CD14-positive monocyte (primary cell): Measurements from ENCODE around the gene MPV17L2. TPM values are rescaled to one million over a fixed set of nuclear protein-coding genes. Genes with fewer than 3 reads are reported as not detected.

ENCODE experiments used
- DNase-seq, 3 donors: peaks; one replicate each; pipeline ENCODE4 v3.0.0-alpha.2; 2011 to 2022
- H2AFZ ChIP-seq: 2 replicates; pipeline ENCODE4 v1.6.0; 2012; ENCODE audit warnings: mild to moderate bottlenecking, low read depth, low read length, inconsistent platforms; ENCODE audit not compliant: insufficient read depth, poor library complexity, severe bottlenecking
- H3K27ac ChIP-seq, 2 donors: 1 replicate in 1 of 2; 2 replicates in 1 of 2; pipeline ENCODE4 v1.5.1; 2012 to 2013; ENCODE audit warnings: low read length in 2 of 2, control low read depth in 1 of 2, inconsistent platforms in 1 of 2, low read depth in 1 of 2, mild to moderate bottlenecking in 1 of 2
- H3K27me3 ChIP-seq, 2 donors: one replicate each; pipeline versions ENCODE4 v1.6.0 to v1.6.1; 2011 to 2013; ENCODE audit warnings: low read length in 2 of 2; ENCODE audit not compliant: control insufficient read depth in 2 of 2, insufficient read depth in 2 of 2
- H3K36me3 ChIP-seq, 2 donors: replicated peaks in 1 of 2; 1 replicate in 1 of 2; 2 replicates in 1 of 2; pipeline versions ENCODE4 v1.5.1 to v1.6.1; 2012 to 2013; ENCODE audit warnings: low read length in 2 of 2, control low read depth in 1 of 2, inconsistent platforms in 1 of 2, mild to moderate bottlenecking in 1 of 2; ENCODE audit not compliant: insufficient read depth in 2 of 2, control insufficient read depth in 1 of 2
- H3K4me1 ChIP-seq, 2 donors: 1 replicate in 1 of 2; 2 replicates in 1 of 2; pipeline versions ENCODE4 v1.5.1 to v1.6.1; 2012 to 2013; ENCODE audit warnings: low read length in 2 of 2, control low read depth in 1 of 2, inconsistent platforms in 1 of 2, mild to moderate bottlenecking in 1 of 2, moderate library complexity in 1 of 2; ENCODE audit not compliant: insufficient read depth in 2 of 2, control insufficient read depth in 1 of 2
- H3K4me2 ChIP-seq: replicated peaks from 2 replicates; pipeline ENCODE3; 2012; ENCODE audit warnings: low read length, moderate library complexity, mild to moderate bottlenecking; ENCODE audit not compliant: poor library complexity, severe bottlenecking; ENCODE audit errors: extremely low read depth
- H3K4me3 ChIP-seq, 3 experiments: fragments of 200-600 bp in 1 of 3; sonication (generic) in 1 of 3; replicated peaks in 1 of 3; 1 replicate in 2 of 3; 2 replicates in 1 of 3; pipeline ENCODE4 v1.5.1; 2011 to 2013; ENCODE audit warnings: low read length in 3 of 3, mild to moderate bottlenecking in 3 of 3, control low read depth in 2 of 3, low read depth in 2 of 3, inconsistent platforms in 1 of 3, moderate library complexity in 1 of 3
- H3K79me2 ChIP-seq: 2 replicates; pipeline ENCODE4 v1.6.0; 2012; ENCODE audit warnings: mild to moderate bottlenecking, control low read depth, inconsistent platforms, low read length, moderate library complexity; ENCODE audit not compliant: insufficient read depth
- H3K9ac ChIP-seq: 2 replicates; pipeline ENCODE4 v1.6.0; 2017; ENCODE audit warnings: low read length, mild to moderate bottlenecking; ENCODE audit not compliant: insufficient read depth, poor library complexity, severe bottlenecking
- H3K9me3 ChIP-seq, 2 donors: replicated peaks in 1 of 2; 1 replicate in 1 of 2; 2 replicates in 1 of 2; pipeline versions ENCODE4 v1.5.1 to v1.6.1; 2012 to 2013; ENCODE audit warnings: low read length in 2 of 2, control low read depth in 1 of 2; ENCODE audit not compliant: control insufficient read depth in 1 of 2, insufficient read depth in 1 of 2
- H4K20me1 ChIP-seq: 2 replicates; pipeline ENCODE4 v1.6.0; 2012; ENCODE audit warnings: mild to moderate bottlenecking, low read length, control low read depth, moderate library complexity; ENCODE audit not compliant: insufficient read depth
- H3K27ac Mint-ChIP-seq, 7 donors: one replicate each; pipeline ENCODE4 v1.8.0; 2020; ENCODE audit warnings: mild to moderate bottlenecking in 7 of 7, mixed read lengths in 7 of 7, moderate library complexity in 6 of 7, inconsistent platforms in 2 of 7
- H3K27me3 Mint-ChIP-seq, 3 donors: one replicate each; pipeline ENCODE4 v1.8.0; 2021 to 2022; ENCODE audit warnings: low read depth in 3 of 3, mild to moderate bottlenecking in 3 of 3, mixed read lengths in 3 of 3, moderate library complexity in 3 of 3, inconsistent platforms in 1 of 3
- H3K36me3 Mint-ChIP-seq, 2 donors: one replicate each; pipeline ENCODE4 v1.8.0; 2020; ENCODE audit warnings: mixed read lengths in 2 of 2, inconsistent platforms in 1 of 2, mild to moderate bottlenecking in 1 of 2
- H3K4me1 Mint-ChIP-seq: one replicate; pipeline ENCODE4 v1.8.0; 2020; ENCODE audit warnings: mild to moderate bottlenecking, mixed read lengths
- H3K4me3 Mint-ChIP-seq, 2 donors: one replicate each; pipeline ENCODE4 v1.8.0; 2020; ENCODE audit warnings: mild to moderate bottlenecking in 2 of 2, mixed read lengths in 2 of 2, moderate library complexity in 1 of 2
- H3K9me3 Mint-ChIP-seq, 7 donors: one replicate each; pipeline ENCODE4 v1.8.0; 2020 to 2022; ENCODE audit warnings: mixed read lengths in 7 of 7, mild to moderate bottlenecking in 6 of 7, moderate library complexity in 6 of 7, inconsistent platforms in 2 of 7
- CTCF ChIP-seq: fragments of 200-600 bp; IDR thresholded peaks from one replicate; pipeline ENCODE4 v1.8.0; 2022; ENCODE audit warnings: antibody characterized with exemption, mild to moderate bottlenecking
- WGBS: methylation state at CpG from one replicate; pipeline ENCODE4 v1.1.5; 2013; ENCODE audit warnings: missing lambda C conversion rate; ENCODE audit not compliant: insufficient coverage; 5-methylcytosine and 5-hydroxymethylcytosine counted together
- intact Hi-C, 2 donors: fragments of 100-400 bp; cut with micrococcal nuclease; formaldehyde crosslinking; loops; one replicate each; pipeline versions ENCODE4 v1.15.0 to v1.15.1; 2023
- polyA plus RNA-seq, 3 donors: library from polyadenylated mRNA; depleted of rRNA in 1 of 3; unstranded in 2 of 3; stranded (reverse) in 1 of 3; fragments of 300-500 nt in 2 of 3; fragments of >200 nt in 1 of 3; fragmentation: Illumina TruSeq in 2 of 3; gene quantifications; 1 replicate in 2 of 3; 2 replicates in 1 of 3; pipeline ENCODE4 v1.2.3, GENCODE V29; 2012 to 2021

Gene MPV17L2
- polyA plus RNA-seq, 3 donors: 14.3 to 20.2 (median 15.0) TPM

- no peak for DNase-seq
- no peak overlapping the region for H3K4me2 ChIP-seq
- no peak overlapping the region for H2AFZ ChIP-seq
- WGBS: no CpG with 5 or more reads among the region's 3 CpGs
- H3K9ac ChIP-seq: no peak overlapping the region
- peaks cover 0 to under 1% of the 10 kb centered on the region in 2 donors for H3K4me1 ChIP-seq
- H4K20me1 ChIP-seq: no peaks in the 10 kb centered on the region
- no peaks in the 10 kb centered on the region for H3K79me2 ChIP-seq
- Mint-ChIP-seq H3K4me3 (peak overlapping the region in 1 of 2 donors; percentile 27), H3K4me1 (peaks cover 5% of the 10 kb centered on the region), H3K27ac (no peak overlapping the region), H3K36me3 (no peaks in the 10 kb centered on the region), H3K27me3 (peaks cover 29 to 44% (median 39%) of the 10 kb centered on the region in 3 donors), H3K9me3 (peaks cover 0 to 9% (median 0%) of the 10 kb centered on the region in 7 donors)
- H3K4me3 ChIP-seq: no peak overlapping the region
- peaks cover 0 to 4% of the 10 kb centered on the region in 2 donors for H3K9me3 ChIP-seq
- H3K36me3 ChIP-seq: no peaks in the 10 kb centered on the region
- H3K27me3 ChIP-seq: peaks cover 0 to 14% of the 10 kb centered on the region in 2 donors
- no peak overlapping the region for H3K27ac ChIP-seq
- intact Hi-C loops: no loop called here
- TF ChIP-seq CTCF: no peak
Measured at GRCh38 chr19:18218600-18218999, 25.6 kb downstream of the MPV17L2 start.

DNA sequence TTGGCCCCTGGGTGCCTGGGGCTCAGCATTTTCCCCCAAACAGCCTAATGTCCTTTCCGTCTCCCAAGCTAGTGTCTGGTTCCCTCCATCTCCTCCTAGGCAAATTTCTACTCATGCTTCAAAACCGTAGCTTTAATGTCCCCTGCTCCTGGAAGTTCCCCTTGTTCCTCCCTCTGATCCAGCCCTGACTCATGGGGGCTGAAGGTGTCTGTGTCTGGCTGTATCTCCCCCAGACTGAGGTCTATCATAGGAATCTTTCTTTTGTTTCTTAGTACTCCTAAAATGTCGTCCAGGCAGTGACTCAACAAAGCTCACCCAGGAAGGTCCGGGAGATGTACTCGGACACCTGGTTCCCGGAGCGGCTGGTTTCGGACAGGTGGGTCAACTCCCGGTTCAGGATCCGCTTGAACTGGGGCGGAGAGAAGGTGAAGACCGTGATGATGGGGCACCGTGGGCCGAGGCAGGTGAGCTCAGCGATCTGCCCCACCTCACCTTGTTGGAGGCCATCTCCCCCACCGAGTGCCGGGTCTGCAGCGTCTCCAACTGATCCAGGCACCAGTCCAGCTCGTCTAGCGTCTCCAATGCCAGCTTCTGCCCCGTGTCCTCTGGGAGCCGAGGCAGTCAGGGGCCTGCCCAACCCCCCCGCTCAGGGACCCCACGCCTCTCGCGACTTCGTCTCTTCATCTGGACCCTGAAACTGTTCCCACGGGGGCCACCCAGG lies 27.1 kb downstream of the MPV17L2 start:
- Histone ChIP-seq H4K20me1 (no peaks in the 10 kb centered on the region), H3K4me2 (no peak overlapping the region), H3K9me3 (peaks cover 0 to 4% of the 10 kb centered on the region in 2 donors), H3K9ac (no peak overlapping the region), H3K27ac (no peak overlapping the region), H3K79me2 (no peaks in the 10 kb centered on the region), H3K4me3 (no peak overlapping the region), H3K36me3 (no peaks in the 10 kb centered on the region), H3K4me1 (peaks cover 13 to 16% of the 10 kb centered on the region in 2 donors), H3K27me3 (peaks cover 2 to 21% of the 10 kb centered on the region in 2 donors), H2AFZ (no peak overlapping the region)
- H3K4me1 Mint-ChIP-seq: peaks cover 15% of the 10 kb centered on the region
- H3K27ac Mint-ChIP-seq: peak overlapping the region in 2 of 7 donors; percentile 43 to 68
- TF ChIP-seq CTCF: no peak
- peaks cover 0 to 4% of the 10 kb centered on the region in 2 donors for H3K36me3 Mint-ChIP-seq
- intact Hi-C loops: no loop called here
- H3K9me3 Mint-ChIP-seq: peaks cover 0 to 10% (median 3%) of the 10 kb centered on the region in 7 donors
- 76% methylated on average over 26 of the region's 28 CpGs for WGBS
- peaks cover 30 to 47% (median 45%) of the 10 kb centered on the region in 3 donors for H3K27me3 Mint-ChIP-seq
- H3K4me3 Mint-ChIP-seq: peak overlapping the region in 1 of 2 donors; percentile 63
- no peak for DNase-seq
